Osteoblast (primary cell): ENCODE data around the gene JARID2. TPM values are rescaled to one million over a fixed set of nuclear protein-coding genes. Genes with fewer than 3 reads are reported as not detected.
A peak's percentile ranks its signal among the peaks of the same experiment; 100 is the strongest.

Experiments
- DNase-seq: peaks from one replicate; pipeline ENCODE4 v3.0.0; 2011; ENCODE audit warnings: low spot score, mixed read lengths; ENCODE audit not compliant: insufficient read length; ENCODE audit errors: missing footprints
- H2AFZ ChIP-seq: 2 replicates; pipeline ENCODE4 v1.6.0; 2011; ENCODE audit warnings: mild to moderate bottlenecking, low read length
- H3K27ac ChIP-seq: 2 replicates; pipeline ENCODE4 v1.5.1; 2011; ENCODE audit warnings: mild to moderate bottlenecking, low read depth, low read length, moderate library complexity
- H3K27me3 ChIP-seq: 2 replicates; pipeline ENCODE4 v1.6.0; 2012; ENCODE audit warnings: mild to moderate bottlenecking, control low read depth, inconsistent platforms, low read length, moderate library complexity; ENCODE audit not compliant: insufficient read depth
- H3K36me3 ChIP-seq: 2 replicates; pipeline ENCODE4 v1.5.1; 2011; ENCODE audit warnings: mild to moderate bottlenecking, low read length, control low read depth, moderate library complexity; ENCODE audit not compliant: insufficient read depth
- H3K4me1 ChIP-seq: 2 replicates; pipeline ENCODE4 v1.5.1; 2011; ENCODE audit warnings: mild to moderate bottlenecking, low read length, control low read depth, moderate library complexity; ENCODE audit not compliant: insufficient read depth
- H3K4me2 ChIP-seq: 2 replicates; pipeline ENCODE4 v1.6.0; 2011; ENCODE audit warnings: mild to moderate bottlenecking, low read length; ENCODE audit not compliant: insufficient read depth
- H3K4me3 ChIP-seq: fragments of 200-600 bp; sonication (generic); 3 replicates; pipeline ENCODE4 v1.5.1; 2012; ENCODE audit warnings: mild to moderate bottlenecking, low read length, inconsistent platforms; ENCODE audit not compliant: insufficient read depth
- H3K79me2 ChIP-seq: 2 replicates; pipeline ENCODE4 v1.6.0; 2012; ENCODE audit warnings: mild to moderate bottlenecking, low read length, control low read depth, inconsistent platforms; ENCODE audit not compliant: insufficient read depth
- H3K9me3 ChIP-seq: 2 replicates; pipeline ENCODE4 v1.5.1; 2011; ENCODE audit warnings: low read depth, low read length, control low read depth
- H4K20me1 ChIP-seq: 2 replicates; pipeline ENCODE4 v1.6.0; 2012; ENCODE audit warnings: mild to moderate bottlenecking, low read length, control low read depth; ENCODE audit not compliant: insufficient read depth
- CTCF ChIP-seq: IDR thresholded peaks from 2 replicates; pipeline ENCODE4 v1.5.1; 2011; ENCODE audit warnings: mild to moderate bottlenecking, low read depth, low read length, moderate library complexity; ENCODE audit errors: extremely low read depth
- total RNA-seq: library from RNA; depleted of rRNA; stranded (reverse); fragments of >200 nt; gene quantifications from 2 replicates; pipeline ENCODE4 v1.2.3, GENCODE V29; 2012

The JARID2 gene
- total RNA-seq, 1 donor = 10.5 TPM

DNA sequence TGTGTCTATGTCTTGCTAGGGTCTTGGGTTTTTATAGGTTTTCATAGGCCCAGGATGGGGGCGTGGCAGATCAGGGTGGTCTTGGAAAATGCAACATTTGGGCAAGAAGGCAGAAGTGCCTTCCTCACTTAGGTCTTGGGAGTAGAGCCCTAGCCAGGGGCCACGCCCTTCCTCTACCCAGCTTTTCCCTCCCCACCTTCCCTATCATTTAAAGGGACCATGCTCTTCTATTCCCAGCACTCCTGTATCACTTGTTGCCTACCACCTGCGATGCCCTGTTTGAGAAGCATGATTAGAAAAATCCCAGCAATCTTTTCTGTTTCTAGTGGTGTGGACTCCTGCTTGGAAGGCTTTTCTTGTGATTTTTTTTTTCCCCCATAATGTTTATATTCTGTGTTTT, 190.6 kb downstream of the JARID2 start:
- Histone ChIP-seq H3K9me3 (no peaks in the 10 kb centered on the region), H3K27ac (no peak overlapping the region), H4K20me1 (peaks cover 25% of the 10 kb centered on the region), H3K4me3 (no peak overlapping the region), H3K36me3 (no peaks in the 10 kb centered on the region), H3K79me2 (peaks cover 76% of the 10 kb centered on the region), H3K27me3 (no peaks in the 10 kb centered on the region), H3K4me1 (peaks cover 25% of the 10 kb centered on the region), H3K4me2 (no peak overlapping the region), H2AFZ (no peak overlapping the region)
- TF ChIP-seq CTCF = no peak
- DNase-seq = no peak

DNA sequence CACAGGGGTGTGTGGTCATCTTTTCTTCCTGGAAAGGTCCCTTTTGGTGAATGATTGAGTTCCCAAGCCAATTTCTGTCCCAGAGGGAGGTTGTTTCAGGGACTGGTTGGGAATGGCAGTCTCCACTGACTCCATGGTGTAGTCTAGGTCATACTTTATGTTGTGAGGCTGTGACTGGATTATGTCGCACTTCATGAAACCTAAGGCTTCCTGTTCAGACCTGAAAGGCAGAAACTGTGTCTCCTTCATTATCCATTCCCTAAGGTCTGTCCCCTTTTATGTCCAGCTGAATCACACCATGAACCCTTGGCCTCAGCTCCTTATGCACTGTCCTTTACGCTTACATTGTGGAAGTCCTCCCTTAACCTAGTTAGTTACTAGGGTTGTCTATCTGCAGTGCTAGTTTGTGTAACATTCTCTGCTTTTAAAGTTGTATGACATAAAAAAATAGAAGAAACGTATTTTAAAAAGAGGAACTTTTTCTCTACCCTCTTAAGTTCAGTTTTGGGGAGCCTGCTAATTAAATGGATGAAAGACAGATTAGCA, 191.3 kb downstream of the JARID2 start:
- no peak for DNase-seq
- TF ChIP-seq CTCF = no peak

GRCh38 chr6:15439410-15440025, 193.6 kb downstream of the JARID2 start:
- Histone ChIP-seq H3K27ac (no peak overlapping the region), H2AFZ (no peak overlapping the region), H3K4me1 (peaks cover 31% of the 10 kb centered on the region), H3K27me3 (no peaks in the 10 kb centered on the region), H3K79me2 (peaks cover 70% of the 10 kb centered on the region), H3K4me3 (no peak overlapping the region), H3K9me3 (no peaks in the 10 kb centered on the region), H3K36me3 (no peaks in the 10 kb centered on the region), H3K4me2 (peak overlapping the region; percentile 19), H4K20me1 (peaks cover 36% of the 10 kb centered on the region)
- no peak for DNase-seq
- no peak for TF ChIP-seq CTCF

More for the DNA sequence above, 191.3 kb downstream of the JARID2 start:
- Histone ChIP-seq H3K4me3 (no peak overlapping the region), H4K20me1 (peaks cover 30% of the 10 kb centered on the region), H3K4me1 (peaks cover 18% of the 10 kb centered on the region), H3K27me3 (no peaks in the 10 kb centered on the region), H2AFZ (no peak overlapping the region), H3K36me3 (no peaks in the 10 kb centered on the region), H3K4me2 (no peak overlapping the region), H3K27ac (no peak overlapping the region), H3K9me3 (no peaks in the 10 kb centered on the region), H3K79me2 (peaks cover 76% of the 10 kb centered on the region)

DNA sequence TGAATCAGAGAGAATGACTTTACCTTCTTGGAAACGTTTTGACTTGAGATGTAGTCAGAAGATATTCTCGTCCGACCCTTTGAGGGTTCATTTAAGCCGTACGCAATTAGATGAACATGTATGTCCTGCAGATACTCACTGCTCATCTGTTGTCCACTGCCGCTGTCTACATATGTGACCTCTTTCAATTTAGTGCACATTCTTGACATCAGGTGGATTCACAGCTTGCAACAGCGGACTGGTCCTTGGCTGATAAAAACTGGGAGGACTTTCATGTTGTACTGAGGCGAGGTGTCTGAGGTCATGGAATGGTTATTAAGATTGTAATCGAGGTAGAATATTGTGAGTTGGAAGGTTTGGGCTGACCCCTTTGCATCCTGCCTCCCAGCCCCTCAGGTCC, 194.2 kb downstream of the JARID2 start:
- Histone ChIP-seq H4K20me1 (peaks cover 36% of the 10 kb centered on the region), H3K4me2 (peak overlapping the region; percentile 19), H3K36me3 (no peaks in the 10 kb centered on the region), H3K79me2 (peaks cover 69% of the 10 kb centered on the region), H3K4me3 (no peak overlapping the region), H3K9me3 (no peaks in the 10 kb centered on the region), H3K4me1 (peaks cover 31% of the 10 kb centered on the region), H3K27ac (no peak overlapping the region), H3K27me3 (no peaks in the 10 kb centered on the region), H2AFZ (no peak overlapping the region)
- no peak for DNase-seq
- no peak for TF ChIP-seq CTCF
